T-helper 1 cell treated with Interleukin-12 subunit alpha and Interleukin-12 subunit beta and Interleukin-4 antibody, amounts not matched to agents 30 μg/mL and 1 μg/mL, for 36 hours (primary cell): ENCODE results near the gene ELK4.
A peak's percentile ranks its signal among the peaks of the same experiment; 100 is the strongest.

Experiments
- H3K27ac Mint-ChIP-seq: one replicate; pipeline ENCODE4 v1.8.0; 2021; ENCODE audit warnings: mild to moderate bottlenecking, mixed read lengths
- H3K27me3 Mint-ChIP-seq: one replicate; pipeline ENCODE4 v1.8.0; 2021; ENCODE audit warnings: low read depth, mixed read lengths
- H3K36me3 Mint-ChIP-seq: one replicate; pipeline ENCODE4 v1.8.0; 2021; ENCODE audit warnings: low read depth, mixed read lengths
- H3K4me1 Mint-ChIP-seq: one replicate; pipeline ENCODE4 v1.8.0; 2021; ENCODE audit warnings: low read depth, mixed read lengths
- H3K4me3 Mint-ChIP-seq: one replicate; pipeline ENCODE4 v1.8.0; 2021; ENCODE audit warnings: mild to moderate bottlenecking, moderate library complexity, mixed read lengths
- H3K9me3 Mint-ChIP-seq: one replicate; pipeline ENCODE4 v1.8.0; 2021; ENCODE audit warnings: mixed read lengths

The ELK4 gene

GRCh38 chr1:205631768-205632668, at the start of gene ELK4:
ELK4 (minus strand) TSS chr1:205632011; CDS start chr1:205623882, 8,129 bp downstream.
- Mint-ChIP-seq H3K36me3 (peaks cover 8% of the 10 kb centered on the region), H3K4me1 (peaks cover 18% of the 10 kb centered on the region)

GRCh38 chr1:205681364-205681763, 49.6 kb upstream of the ELK4 start:
- Mint-ChIP-seq H3K36me3 (no peaks in the 10 kb centered on the region), H3K9me3 (no peaks in the 10 kb centered on the region), H3K27ac (no peak overlapping the region), H3K4me3 (peak overlapping the region; percentile 64), H3K27me3 (peaks cover 32% of the 10 kb centered on the region), H3K4me1 (peaks cover 11% of the 10 kb centered on the region)

More at GRCh38 chr1:205631768-205632668, at the start of gene ELK4:
- Mint-ChIP-seq H3K27ac (peak within 1 kb of the TSS; percentile 98), H3K4me3 (peak within 1 kb of the TSS; percentile 97), H3K9me3 (no peaks in the 10 kb centered on the region), H3K27me3 (peaks cover 5% of the 10 kb centered on the region)

- Mint-ChIP-seq H3K27me3 (peaks cover 34% of the 10 kb centered on the region), H3K9me3 (no peaks in the 10 kb centered on the region), H3K4me1 (peaks cover 11% of the 10 kb centered on the region), H3K36me3 (no peaks in the 10 kb centered on the region), H3K27ac (no peak within 1 kb of the TSS), H3K4me3 (peak within 1 kb of the TSS; percentile 75)
Observed at GRCh38 chr1:205680073-205680851, 48.5 kb upstream of the ELK4 start, which contains the start of gene SLC45A3. SLC45A3 (minus strand) TSS chr1:205680509; CDS start chr1:205664656, 15,853 bp downstream.

- no peak overlapping the region for H3K27ac Mint-ChIP-seq
- H3K36me3 Mint-ChIP-seq: no peaks in the 10 kb centered on the region
- H3K27me3 Mint-ChIP-seq: peaks cover 34% of the 10 kb centered on the region
- peaks cover 11% of the 10 kb centered on the region for H3K4me1 Mint-ChIP-seq
- H3K9me3 Mint-ChIP-seq: no peaks in the 10 kb centered on the region
- H3K4me3 Mint-ChIP-seq: peak overlapping the region; percentile 75
Observed at GRCh38 chr1:205678286-205679111, 46.7 kb upstream of the ELK4 start.

- H3K27me3 Mint-ChIP-seq: peaks cover 26% of the 10 kb centered on the region
- H3K36me3 Mint-ChIP-seq: no peaks in the 10 kb centered on the region
- peaks cover 11% of the 10 kb centered on the region for H3K4me1 Mint-ChIP-seq
- no peaks in the 10 kb centered on the region for H3K9me3 Mint-ChIP-seq
- no peak overlapping the region for H3K27ac Mint-ChIP-seq
- no peak overlapping the region for H3K4me3 Mint-ChIP-seq
Observed at GRCh38 chr1:205677167-205677566, 45.4 kb upstream of the ELK4 start.

GRCh38 chr1:205676597-205676996, 44.8 kb upstream of the ELK4 start:
- Mint-ChIP-seq H3K27ac (no peak overlapping the region), H3K27me3 (peaks cover 21% of the 10 kb centered on the region), H3K36me3 (no peaks in the 10 kb centered on the region), H3K9me3 (no peaks in the 10 kb centered on the region), H3K4me1 (peaks cover 11% of the 10 kb centered on the region), H3K4me3 (no peak overlapping the region)

GRCh38 chr1:205676002-205676401, 44.2 kb upstream of the ELK4 start:
- Mint-ChIP-seq H3K4me1 (peaks cover 10% of the 10 kb centered on the region), H3K27ac (no peak overlapping the region), H3K36me3 (no peaks in the 10 kb centered on the region), H3K27me3 (peaks cover 15% of the 10 kb centered on the region), H3K4me3 (no peak overlapping the region), H3K9me3 (no peaks in the 10 kb centered on the region)

- no peak overlapping the region for H3K4me3 Mint-ChIP-seq
- no peaks in the 10 kb centered on the region for H3K36me3 Mint-ChIP-seq
- no peaks in the 10 kb centered on the region for H3K9me3 Mint-ChIP-seq
- H3K27ac Mint-ChIP-seq: no peak overlapping the region
- H3K27me3 Mint-ChIP-seq: peaks cover 9% of the 10 kb centered on the region
- H3K4me1 Mint-ChIP-seq: peaks cover 5% of the 10 kb centered on the region
Observed at GRCh38 chr1:205675247-205675646, 43.4 kb upstream of the ELK4 start.

- Mint-ChIP-seq H3K27ac (no peak overlapping the region), H3K9me3 (no peaks in the 10 kb centered on the region), H3K27me3 (peaks cover 3% of the 10 kb centered on the region), H3K36me3 (no peaks in the 10 kb centered on the region), H3K4me1 (no peaks in the 10 kb centered on the region), H3K4me3 (no peak overlapping the region)
Observed at GRCh38 chr1:205672970-205673369, 41.2 kb upstream of the ELK4 start.

- H3K36me3 Mint-ChIP-seq: no peaks in the 10 kb centered on the region
- H3K27me3 Mint-ChIP-seq: peaks cover 3% of the 10 kb centered on the region
- no peak overlapping the region for H3K27ac Mint-ChIP-seq
- no peak overlapping the region for H3K4me3 Mint-ChIP-seq
- H3K9me3 Mint-ChIP-seq: no peaks in the 10 kb centered on the region
- H3K4me1 Mint-ChIP-seq: no peaks in the 10 kb centered on the region
Observed at GRCh38 chr1:205672395-205672889, 40.6 kb upstream of the ELK4 start.

GRCh38 chr1:205670611-205671430, 39.0 kb upstream of the ELK4 start:
- H3K27me3 Mint-ChIP-seq: no peaks in the 10 kb centered on the region
- H3K9me3 Mint-ChIP-seq: no peaks in the 10 kb centered on the region
- H3K4me1 Mint-ChIP-seq: no peaks in the 10 kb centered on the region
- no peaks in the 10 kb centered on the region for H3K36me3 Mint-ChIP-seq
- no peak overlapping the region for H3K4me3 Mint-ChIP-seq
- H3K27ac Mint-ChIP-seq: no peak overlapping the region

- Mint-ChIP-seq H3K36me3 (no peaks in the 10 kb centered on the region), H3K27ac (no peak overlapping the region), H3K9me3 (no peaks in the 10 kb centered on the region), H3K27me3 (no peaks in the 10 kb centered on the region), H3K4me1 (no peaks in the 10 kb centered on the region), H3K4me3 (no peak overlapping the region)
Observed at GRCh38 chr1:205670150-205670446, 38.3 kb upstream of the ELK4 start.

- Mint-ChIP-seq H3K4me1 (no peaks in the 10 kb centered on the region), H3K36me3 (no peaks in the 10 kb centered on the region), H3K4me3 (no peak overlapping the region), H3K9me3 (no peaks in the 10 kb centered on the region), H3K27me3 (no peaks in the 10 kb centered on the region), H3K27ac (no peak overlapping the region)
Observed at GRCh38 chr1:205669341-205670149, 37.7 kb upstream of the ELK4 start.
